HS-27A (cell line): ENCODE measurements around the gene MCF2.

Source experiments
- DNase-seq: peaks from one replicate; pipeline ENCODE4 v3.0.0-alpha.2; 2012; ENCODE audit warnings: low read depth, missing footprints

The MCF2 gene

GRCh38 chrX:139600105-139600504 lies 107.9 kb downstream of the MCF2 start:
- no peak for DNase-seq

- no peak for DNase-seq
Observed at GRCh38 chrX:139596068-139596467, 111.9 kb downstream of the MCF2 start.

- no peak for DNase-seq
Observed at GRCh38 chrX:139585613-139586012, 122.4 kb downstream of the MCF2 start.

GRCh38 chrX:139581068-139581467 lies 126.9 kb downstream of the MCF2 start:
- DNase-seq = no peak

- DNase-seq = no peak
Observed at GRCh38 chrX:139566981-139567380, 141.0 kb downstream of the MCF2 start.

- DNase-seq = no peak
Observed at GRCh38 chrX:139563251-139563650, 144.7 kb downstream of the MCF2 start.

- no peak for DNase-seq
Observed at GRCh38 chrX:139560221-139560620, 147.7 kb downstream of the MCF2 start.

GRCh38 chrX:139559383-139560042 lies 148.5 kb downstream of the MCF2 start:
- no peak for DNase-seq

GRCh38 chrX:139554991-139555675 lies 152.8 kb downstream of the MCF2 start:
- no peak for DNase-seq

GRCh38 chrX:139554376-139554775 lies 153.6 kb downstream of the MCF2 start:
- no peak for DNase-seq

- DNase-seq = no peak
Observed at GRCh38 chrX:139544591-139544990, 163.4 kb downstream of the MCF2 start.

GRCh38 chrX:139543920-139544319 lies 164.0 kb downstream of the MCF2 start:
- DNase-seq = no peak

GRCh38 chrX:139542652-139543051 lies 165.3 kb downstream of the MCF2 start:
- no peak for DNase-seq

GRCh38 chrX:139538907-139539790 lies 168.8 kb downstream of the MCF2 start:
- no peak for DNase-seq

GRCh38 chrX:139533444-139533843 lies 174.5 kb downstream of the MCF2 start:
- DNase-seq = no peak

- DNase-seq = no peak
Observed at GRCh38 chrX:139532834-139533233, 175.1 kb downstream of the MCF2 start.
